MM.1S (cell line): ENCODE data around the gene RPL35.

ENCODE experiments used
- DNase-seq: peaks from one replicate; pipeline ENCODE4 v3.0.0-alpha.2; 2015
- H2AFZ ChIP-seq: fragments of 300-600 bp; sonication (generic); 2 replicates; pipeline ENCODE4 v1.6.0; 2016; ENCODE audit warnings: antibody characterized with exemption, low read length
- H3F3A ChIP-seq: fragments of 300-600 bp; sonication (generic); 2 replicates; pipeline ENCODE4 v1.6.1; 2016; ENCODE audit warnings: mild to moderate bottlenecking, antibody characterized with exemption, low read length, moderate library complexity, mixed read lengths; ENCODE audit not compliant: insufficient read depth
- H3K27ac ChIP-seq: fragments of 300-600 bp; sonication (generic); 2 replicates; pipeline ENCODE4 v1.5.1; 2016; ENCODE audit warnings: mild to moderate bottlenecking, low read length
- H3K27me3 ChIP-seq: fragments of 300-600 bp; sonication (generic); replicated peaks from 2 replicates; pipeline ENCODE4 v1.6.0; 2016; ENCODE audit warnings: low read length; ENCODE audit not compliant: insufficient read depth
- H3K36me3 ChIP-seq: fragments of 300-600 bp; sonication (generic); replicated peaks from 2 replicates; pipeline ENCODE4 v1.6.1; 2016; ENCODE audit warnings: mild to moderate bottlenecking, low read length, mixed read lengths; ENCODE audit not compliant: insufficient read depth
- H3K4me1 ChIP-seq: fragments of 300-600 bp; sonication (generic); 2 replicates; pipeline ENCODE4 v1.6.1; 2016; ENCODE audit warnings: low read length, mixed read lengths
- H3K4me2 ChIP-seq: fragments of 300-600 bp; sonication (generic); 2 replicates; pipeline ENCODE4 v1.6.0; 2016; ENCODE audit warnings: low read depth, low read length
- H3K4me3 ChIP-seq: fragments of 300-600 bp; sonication (generic); 2 replicates; pipeline ENCODE4 v1.5.1; 2016; ENCODE audit warnings: low read length, mixed read lengths
- H3K79me2 ChIP-seq: fragments of 300-600 bp; sonication (generic); 2 replicates; pipeline ENCODE4 v1.6.1; 2016; ENCODE audit warnings: mixed run types, low read length, mixed read lengths
- H3K9ac ChIP-seq: fragments of 300-600 bp; sonication (generic); 2 replicates; pipeline ENCODE4 v1.6.1; 2016; ENCODE audit warnings: low read length, mixed read lengths
- H3K9me2 ChIP-seq: fragments of 300-600 bp; sonication (generic); replicated peaks from 2 replicates; pipeline ENCODE4 v1.6.1; 2016; ENCODE audit warnings: mild to moderate bottlenecking, low read length, mixed read lengths; ENCODE audit not compliant: insufficient read depth
- H3K9me3 ChIP-seq: fragments of 300-600 bp; sonication (generic); replicated peaks from 2 replicates; pipeline ENCODE4 v1.6.1; 2016; ENCODE audit warnings: mild to moderate bottlenecking, low read length, mixed read lengths; ENCODE audit not compliant: insufficient read depth
- H4K20me1 ChIP-seq: fragments of 300-600 bp; sonication (generic); 2 replicates; pipeline ENCODE4 v1.6.1; 2016; ENCODE audit warnings: mild to moderate bottlenecking, low read length, moderate library complexity, mixed read lengths; ENCODE audit not compliant: insufficient read depth
- EZH2 ChIP-seq: fragments of 300-600 bp; sonication (generic); optimal IDR thresholded peaks from 2 replicates; pipeline ENCODE3; 2017; ENCODE audit warnings: low read depth, mild to moderate bottlenecking, antibody characterized with exemption, low read length, mixed read lengths
- EZH2phosphoT487 ChIP-seq: fragments of 300-600 bp; sonication (generic); IDR thresholded peaks from 2 replicates; pipeline ENCODE4 v1.6.1; 2018; ENCODE audit warnings: antibody characterized with exemption, low read length
- TF ChIP-seq, protein P1 (sequence below): fragments of 300-600 bp; sonication (generic); IDR thresholded peaks from 2 replicates; pipeline ENCODE4 v1.5.1; 2016; ENCODE audit warnings: antibody characterized with exemption, low read length, mixed read lengths

RPL35 gene

DNA sequence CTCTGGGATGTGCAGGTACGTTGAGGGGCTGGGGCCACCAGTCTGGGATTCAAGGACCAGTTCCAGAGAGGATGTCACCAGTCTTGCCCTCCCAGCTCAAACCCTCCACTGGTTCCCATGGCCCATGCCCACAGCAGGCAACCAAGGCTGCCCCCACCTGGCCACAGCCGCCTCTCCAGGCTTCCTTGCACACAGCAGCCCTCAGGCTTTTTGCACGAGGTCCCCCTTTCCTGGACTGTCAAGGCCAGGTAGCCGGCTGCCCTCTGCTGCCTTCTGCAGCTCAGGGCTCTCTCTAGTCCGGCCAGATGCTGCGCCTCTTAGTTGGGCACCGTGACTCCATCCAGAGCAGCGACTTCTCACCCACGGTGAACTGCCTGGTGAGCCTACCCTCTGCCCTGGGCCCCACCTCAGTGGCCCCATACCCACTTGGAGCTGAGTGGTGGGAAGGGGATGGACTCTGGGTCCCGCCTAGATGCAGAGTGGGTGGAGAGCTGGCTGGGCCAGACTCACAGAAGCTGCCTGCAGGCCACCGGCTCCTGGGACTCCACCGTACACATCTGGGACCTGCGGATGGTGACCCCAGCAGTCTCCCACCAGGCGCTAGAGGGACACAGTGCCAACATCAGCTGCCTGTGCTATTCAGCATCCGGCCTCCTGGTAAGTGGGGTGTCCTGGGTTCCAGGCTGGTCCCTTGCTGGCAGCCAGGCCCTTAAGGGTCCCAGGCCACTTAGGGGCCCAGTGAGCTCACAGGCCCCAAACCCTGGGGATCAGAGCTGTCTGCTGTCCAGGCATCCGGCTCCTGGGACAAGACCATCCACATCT, 5.6 kb downstream of the RPL35 start:
- Histone ChIP-seq H3K36me3 (peaks cover 20% of the 10 kb centered on the region), H3K4me3 (no peak overlapping the region), H3K9me2 (no peaks in the 10 kb centered on the region), H3K79me2 (peaks cover 31% of the 10 kb centered on the region), H4K20me1 (peaks cover 43% of the 10 kb centered on the region), H3K27me3 (no peaks in the 10 kb centered on the region), H3K9ac (no peak overlapping the region), H3F3A (peaks cover 72% of the 10 kb centered on the region), H3K4me1 (peaks cover 19% of the 10 kb centered on the region; the same call in 1 of the 2 replicates), H2AFZ (no peak overlapping the region), H3K27ac (no peak overlapping the region), H3K9me3 (no peaks in the 10 kb centered on the region), H3K4me2 (no peak overlapping the region)
- no peak for DNase-seq
- TF ChIP-seq, protein P1, sequence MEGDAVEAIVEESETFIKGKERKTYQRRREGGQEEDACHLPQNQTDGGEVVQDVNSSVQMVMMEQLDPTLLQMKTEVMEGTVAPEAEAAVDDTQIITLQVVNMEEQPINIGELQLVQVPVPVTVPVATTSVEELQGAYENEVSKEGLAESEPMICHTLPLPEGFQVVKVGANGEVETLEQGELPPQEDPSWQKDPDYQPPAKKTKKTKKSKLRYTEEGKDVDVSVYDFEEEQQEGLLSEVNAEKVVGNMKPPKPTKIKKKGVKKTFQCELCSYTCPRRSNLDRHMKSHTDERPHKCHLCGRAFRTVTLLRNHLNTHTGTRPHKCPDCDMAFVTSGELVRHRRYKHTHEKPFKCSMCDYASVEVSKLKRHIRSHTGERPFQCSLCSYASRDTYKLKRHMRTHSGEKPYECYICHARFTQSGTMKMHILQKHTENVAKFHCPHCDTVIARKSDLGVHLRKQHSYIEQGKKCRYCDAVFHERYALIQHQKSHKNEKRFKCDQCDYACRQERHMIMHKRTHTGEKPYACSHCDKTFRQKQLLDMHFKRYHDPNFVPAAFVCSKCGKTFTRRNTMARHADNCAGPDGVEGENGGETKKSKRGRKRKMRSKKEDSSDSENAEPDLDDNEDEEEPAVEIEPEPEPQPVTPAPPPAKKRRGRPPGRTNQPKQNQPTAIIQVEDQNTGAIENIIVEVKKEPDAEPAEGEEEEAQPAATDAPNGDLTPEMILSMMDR = peak; percentile 22; the same call in 1 of the 2 replicates
- TF ChIP-seq EZH2phosphoT487 = no peak

DNA sequence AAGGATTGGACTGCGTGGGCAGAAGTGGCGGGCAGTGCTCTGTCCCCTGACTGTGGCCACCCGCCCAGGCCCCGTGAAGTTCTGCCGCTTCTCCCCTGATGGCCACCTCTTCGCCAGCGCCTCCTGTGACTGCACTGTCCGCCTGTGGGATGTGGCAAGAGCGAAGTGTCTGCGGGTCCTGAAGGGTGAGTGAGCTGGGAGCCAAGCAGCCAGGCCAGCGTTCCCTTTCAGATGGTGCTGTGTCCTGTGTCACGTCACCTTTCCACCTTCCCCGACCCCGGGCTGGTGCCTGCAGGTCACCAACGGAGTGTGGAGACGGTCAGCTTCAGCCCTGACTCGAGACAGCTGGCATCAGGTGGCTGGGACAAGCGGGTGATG, 6.2 kb downstream of the RPL35 start:
- TF ChIP-seq EZH2phosphoT487 (no peak), EZH2 (no peak)
- TF ChIP-seq, protein P1 = no peak
- no peak overlapping the region for H3K4me2 ChIP-seq
- H3K27ac ChIP-seq = no peak overlapping the region
- peaks cover 38% of the 10 kb centered on the region for H4K20me1 ChIP-seq
- H3F3A ChIP-seq = peaks cover 66% of the 10 kb centered on the region
- no peaks in the 10 kb centered on the region for H3K9me3 ChIP-seq
- H3K4me1 ChIP-seq = peaks cover 17% of the 10 kb centered on the region; the same call in 1 of the 2 replicates
- no peak for DNase-seq
- H3K4me3 ChIP-seq = no peak overlapping the region
- peaks cover 25% of the 10 kb centered on the region for H3K79me2 ChIP-seq
- H3K9me2 ChIP-seq = no peaks in the 10 kb centered on the region
- H3K9ac ChIP-seq = no peak overlapping the region
- no peak overlapping the region for H2AFZ ChIP-seq
- peaks cover 14% of the 10 kb centered on the region for H3K36me3 ChIP-seq
- no peaks in the 10 kb centered on the region for H3K27me3 ChIP-seq

DNA sequence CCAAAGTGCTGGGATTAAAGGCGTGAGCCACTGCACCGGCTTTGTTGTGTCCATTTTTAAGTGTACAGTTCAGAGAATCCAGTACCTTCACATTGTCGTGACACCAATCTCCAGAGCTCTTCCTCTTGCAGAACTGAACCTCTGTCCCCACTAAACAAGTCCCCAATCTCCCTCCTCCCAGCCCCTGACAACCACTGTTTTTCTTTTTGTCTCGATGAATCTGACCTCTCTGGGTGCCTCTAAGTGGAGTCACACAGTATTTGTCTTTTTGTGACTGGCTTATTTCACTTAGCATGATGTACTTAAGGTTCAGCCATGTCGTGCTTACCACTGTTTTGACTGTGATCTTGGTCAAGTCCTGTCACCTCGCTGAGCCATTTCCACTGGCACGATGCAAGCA, 6.9 kb downstream of the RPL35 start:
- Histone ChIP-seq H3K9me3 (no peaks in the 10 kb centered on the region), H3F3A (peaks cover 58% of the 10 kb centered on the region), H3K4me3 (no peak overlapping the region), H3K9me2 (no peaks in the 10 kb centered on the region), H3K79me2 (peaks cover 17% of the 10 kb centered on the region), H3K4me2 (no peak overlapping the region), H3K9ac (no peak overlapping the region), H3K4me1 (peaks cover 10% of the 10 kb centered on the region; the same call in 1 of the 2 replicates), H4K20me1 (peaks cover 30% of the 10 kb centered on the region), H3K27ac (no peak overlapping the region), H3K27me3 (no peaks in the 10 kb centered on the region), H2AFZ (no peak overlapping the region), H3K36me3 (peaks cover 8% of the 10 kb centered on the region)
- TF ChIP-seq EZH2 (no peak), EZH2phosphoT487 (no peak)
- TF ChIP-seq, protein P1 = no peak
- no peak for DNase-seq
